HG03066 (cell line): ENCODE measurements around the gene NACA2.
"Not testable (repeated sequence)": the region's sequence is repeated elsewhere in the genome, so short reads cannot be mapped to it uniquely, and the experiment has no call there.

Experiments used
- ATAC-seq: cut with Tn5 transposase; IDR thresholded peaks from one replicate; pipeline ENCODE4 v1.9.1; 2021; ENCODE audit warnings: low read depth; ENCODE audit not compliant: unreplicated experiment

Gene NACA2

DNA sequence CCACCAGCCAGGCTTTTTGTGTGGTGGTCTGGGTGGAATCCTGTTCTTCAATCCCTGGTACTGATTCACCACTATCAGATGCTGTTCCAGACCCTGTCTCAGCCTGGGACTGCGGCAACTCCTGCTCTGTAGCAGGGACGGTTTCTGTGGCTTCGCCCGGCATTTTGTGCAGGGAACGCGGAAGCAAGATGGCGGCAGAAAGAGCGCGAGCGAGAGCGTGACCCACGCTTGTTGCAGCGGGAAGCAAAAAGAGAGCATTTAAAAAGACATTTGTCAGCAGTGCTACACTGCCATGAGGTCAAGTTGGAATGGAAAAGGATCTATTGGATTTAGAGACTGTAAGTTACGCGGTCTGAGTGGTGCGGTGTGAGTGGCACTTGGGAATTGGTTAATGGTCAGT, at the start of gene NACA2:
Gene NACA2 (minus strand): TSS at position 202 of the 400 bp plus-strand sequence. CDS start 39 bp downstream, at position 163.
- ATAC-seq, result no peak

DNA sequence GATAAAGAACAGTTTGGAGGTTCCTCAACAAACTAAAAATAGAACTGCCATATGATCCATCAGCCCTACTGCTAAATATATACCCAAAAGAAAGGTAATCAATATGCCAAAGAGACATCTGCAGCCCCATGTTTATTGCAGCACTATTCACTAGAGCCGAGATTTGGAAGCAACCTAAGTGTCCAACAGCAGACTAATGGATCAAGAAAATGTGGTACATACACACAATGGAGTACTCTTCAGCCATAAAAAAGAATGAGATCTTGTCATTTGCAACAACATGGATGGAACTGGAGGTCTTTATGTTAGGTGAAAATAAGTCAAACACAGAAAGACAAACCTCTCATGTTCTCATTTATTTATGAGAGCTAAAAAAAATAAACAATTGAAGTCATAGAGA, 48.8 kb upstream of the NACA2 start:
- no peak for ATAC-seq

DNA sequence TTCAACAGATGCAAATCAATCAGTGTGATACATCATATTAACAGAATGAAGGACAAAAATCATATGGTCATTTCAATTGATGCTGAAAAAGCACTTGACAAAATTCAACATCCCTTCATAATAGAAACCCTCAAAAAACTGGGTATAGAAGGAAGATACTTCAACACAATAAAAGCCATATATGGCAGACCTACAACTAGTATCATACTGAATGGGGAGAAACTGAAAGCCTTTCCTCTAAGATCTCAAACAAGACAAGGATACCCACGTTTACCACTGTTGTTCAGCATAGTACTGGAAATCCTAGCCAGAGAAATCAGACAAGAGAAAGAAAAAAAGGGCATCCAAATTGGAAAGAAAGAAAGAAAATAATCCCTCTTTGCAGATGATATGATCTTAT, 47.1 kb upstream of the NACA2 start:
- no peak for ATAC-seq

DNA sequence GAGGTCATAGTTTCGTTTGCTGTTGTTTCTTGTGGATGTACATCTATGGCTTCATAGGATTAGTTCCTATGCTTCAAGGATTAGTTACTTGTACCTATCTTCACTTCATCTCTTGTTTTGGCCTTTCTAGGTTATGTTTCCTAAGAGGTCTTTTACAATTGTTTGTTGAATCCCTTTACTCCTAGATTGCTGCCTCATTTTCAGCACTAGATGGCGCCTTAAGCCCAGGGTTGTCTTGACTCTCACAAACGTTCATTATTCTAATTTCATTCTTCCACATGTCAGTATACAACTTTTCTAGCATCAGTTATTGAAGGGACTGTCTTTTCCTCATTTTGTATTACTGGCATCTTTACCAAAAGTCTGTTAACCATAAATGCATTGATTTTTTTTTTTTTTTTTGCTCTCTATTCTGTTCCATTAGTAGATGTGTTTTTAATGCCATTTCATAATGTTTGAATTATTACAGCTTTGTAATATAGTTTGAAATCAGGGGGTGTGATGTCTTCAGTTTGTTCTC, 45.0 kb upstream of the NACA2 start:
- no peak for ATAC-seq

DNA sequence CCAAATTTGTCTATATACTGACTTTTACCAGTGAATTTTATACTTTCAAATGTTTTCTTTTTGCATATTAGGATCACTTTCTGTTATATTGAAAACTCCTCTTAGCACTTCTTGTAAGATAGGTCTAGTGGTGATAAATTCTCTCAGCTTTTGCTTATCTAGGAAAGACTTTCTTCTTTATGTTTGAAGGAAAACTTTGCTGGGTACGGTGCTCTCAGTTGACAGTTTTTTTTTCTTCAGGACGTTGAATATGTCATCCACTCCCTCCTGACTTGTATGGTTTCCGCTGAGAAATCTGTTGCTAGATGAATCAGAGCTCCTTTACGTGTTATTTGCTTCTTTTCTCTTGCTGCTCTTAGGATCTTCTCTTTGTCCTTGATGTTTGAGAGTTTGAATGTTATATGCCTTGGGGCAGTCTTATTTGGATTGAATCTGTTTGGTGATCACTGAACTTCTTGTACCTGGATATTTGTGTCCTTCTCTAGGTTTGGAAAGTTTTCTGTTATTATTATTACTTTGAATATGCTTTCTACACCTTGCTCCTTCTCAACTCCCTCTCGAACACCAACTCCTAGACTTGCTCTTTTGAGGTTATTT, 44.0 kb upstream of the NACA2 start:
- no peak for ATAC-seq

DNA sequence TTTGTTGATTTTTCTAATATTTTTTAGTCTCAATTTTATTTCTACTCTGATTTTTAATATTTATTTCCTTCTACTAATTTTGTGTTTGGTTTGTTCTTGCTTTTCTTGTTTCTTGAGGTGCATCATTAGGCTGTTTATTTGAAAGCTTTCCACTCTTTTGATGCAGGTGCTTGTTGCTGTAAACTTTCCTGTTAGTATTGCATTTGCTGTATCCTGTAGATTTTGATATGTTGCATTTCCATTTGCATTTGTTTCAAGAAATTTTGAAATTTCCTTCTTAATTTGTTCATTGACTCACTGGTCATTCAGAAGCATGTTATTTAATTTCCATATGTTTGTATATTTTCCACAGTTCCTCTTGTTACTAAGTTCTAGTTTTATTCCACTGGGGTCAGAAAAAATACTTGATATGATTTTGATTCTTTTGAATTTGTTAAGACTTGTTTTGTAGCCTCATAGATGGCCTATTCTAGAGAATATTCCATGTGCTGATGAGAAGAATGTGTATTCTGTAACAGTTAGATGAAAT, 43.1 kb upstream of the NACA2 start:
- no peak for ATAC-seq

DNA sequence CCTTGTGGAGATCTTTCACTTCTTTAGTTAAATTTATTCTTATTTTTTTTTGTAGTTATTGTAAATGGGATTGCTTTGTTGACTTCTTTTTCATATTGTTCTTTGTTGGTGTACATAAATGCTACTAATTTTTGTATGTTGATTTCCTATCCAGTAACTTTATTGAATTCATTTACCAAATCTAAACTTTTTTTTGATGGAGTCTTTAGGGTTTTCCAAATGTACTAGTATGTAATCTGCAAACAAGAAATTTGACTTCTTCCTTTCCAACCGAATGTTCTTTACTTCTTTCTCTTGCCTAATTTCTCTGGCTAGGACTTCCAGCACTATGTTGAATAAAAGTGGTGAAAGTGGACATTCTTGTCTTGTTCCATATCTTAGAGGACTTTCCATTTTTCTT, 41.8 kb upstream of the NACA2 start:
- ATAC-seq, result no peak

DNA sequence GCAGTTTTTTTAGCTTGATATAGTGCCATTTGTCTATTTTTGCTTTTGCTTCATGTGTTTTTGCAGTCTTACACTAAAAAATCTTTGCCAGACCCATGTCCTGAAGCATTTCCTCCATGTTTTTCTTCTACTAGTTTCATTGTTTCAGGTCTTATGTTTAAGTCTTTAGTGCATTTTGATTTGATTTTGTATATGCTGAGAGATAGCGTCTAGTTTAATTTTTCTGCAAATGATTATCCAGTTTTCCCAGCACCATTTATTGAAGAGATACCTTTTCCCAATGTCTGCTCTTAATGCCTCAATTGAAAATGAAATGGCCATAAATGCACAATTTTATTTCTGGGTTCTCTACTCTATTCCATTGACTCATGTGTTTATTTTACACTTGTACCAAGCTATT, 40.8 kb upstream of the NACA2 start:
- ATAC-seq, result no peak

DNA sequence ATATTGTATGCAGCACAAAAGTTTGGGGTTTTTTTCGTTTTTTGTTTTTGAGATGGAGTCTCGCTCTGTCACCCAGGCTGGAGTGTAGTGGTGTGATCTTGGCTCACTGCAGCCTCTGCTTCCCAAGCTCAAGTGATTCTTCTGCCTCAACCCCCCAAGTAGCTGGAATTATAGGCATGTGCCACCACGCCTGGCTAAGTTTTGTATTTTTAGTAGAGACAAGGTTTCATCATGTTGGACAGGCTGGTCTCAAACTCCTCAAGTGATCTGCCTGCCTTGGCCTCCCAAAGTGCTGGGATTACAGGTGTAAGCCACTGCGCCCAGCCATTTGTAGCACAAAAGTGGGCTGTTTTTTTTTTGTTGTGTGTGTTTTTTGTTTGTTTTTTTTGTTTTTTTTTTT, 37.1 kb upstream of the NACA2 start:
- ATAC-seq, result not testable (repeated sequence)

DNA sequence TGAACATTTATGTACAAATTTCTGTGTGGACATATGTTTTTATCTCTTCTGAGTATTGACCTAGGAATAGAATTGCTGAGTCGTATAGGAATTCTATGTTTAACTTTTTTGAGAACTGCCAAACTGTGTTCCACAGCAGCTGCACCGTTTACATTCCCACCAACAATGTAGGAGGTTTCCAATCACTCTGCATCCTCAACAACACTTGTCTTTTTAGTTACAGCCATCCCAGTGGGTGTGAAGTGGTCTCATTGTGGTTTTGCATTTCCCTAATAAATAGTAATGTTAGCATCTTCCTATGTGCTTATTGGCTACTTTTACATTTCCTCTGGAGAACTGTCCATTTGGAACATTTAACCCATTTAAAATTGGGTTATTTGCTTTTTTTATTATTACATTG, 36.6 kb upstream of the NACA2 start:
- ATAC-seq, result no peak

DNA sequence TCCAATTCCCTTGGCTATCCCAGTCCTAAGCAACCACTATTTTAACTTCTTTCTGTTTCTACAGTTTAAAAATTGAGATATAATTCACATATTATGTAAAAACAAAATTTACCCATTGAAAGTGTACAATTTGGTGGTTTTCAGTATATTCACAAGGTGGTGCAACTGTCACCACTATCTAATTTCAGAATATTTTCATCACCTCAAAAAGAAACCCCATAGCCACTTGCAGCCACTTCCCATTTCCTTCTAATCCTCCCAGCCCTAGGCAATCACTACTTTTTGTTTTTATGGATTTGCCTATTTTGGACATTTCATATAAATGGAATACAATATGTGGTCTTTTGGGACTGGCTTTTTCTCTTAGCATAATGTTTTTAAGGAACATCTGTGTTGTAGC, 36.1 kb upstream of the NACA2 start:
- no peak for ATAC-seq

DNA sequence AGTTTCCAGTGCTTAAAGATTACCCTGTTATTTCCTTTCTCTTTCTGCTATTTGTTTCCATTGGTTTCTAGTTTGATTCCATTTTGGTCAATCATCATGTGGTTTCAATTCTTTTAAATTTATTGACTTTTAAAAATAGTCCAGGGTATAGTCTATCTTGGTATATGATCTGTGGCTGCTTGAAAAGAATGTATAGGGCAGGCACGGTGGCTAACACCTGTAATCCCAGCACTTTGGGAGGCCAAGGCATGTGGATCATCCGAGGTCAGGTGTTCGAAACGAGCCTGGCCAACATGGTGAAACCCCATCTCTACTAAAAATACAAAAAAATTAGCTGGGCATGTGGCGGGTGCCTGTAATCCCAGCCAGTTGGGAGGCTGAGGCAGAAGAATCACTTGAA, 34.5 kb upstream of the NACA2 start:
- ATAC-seq, result no peak

DNA sequence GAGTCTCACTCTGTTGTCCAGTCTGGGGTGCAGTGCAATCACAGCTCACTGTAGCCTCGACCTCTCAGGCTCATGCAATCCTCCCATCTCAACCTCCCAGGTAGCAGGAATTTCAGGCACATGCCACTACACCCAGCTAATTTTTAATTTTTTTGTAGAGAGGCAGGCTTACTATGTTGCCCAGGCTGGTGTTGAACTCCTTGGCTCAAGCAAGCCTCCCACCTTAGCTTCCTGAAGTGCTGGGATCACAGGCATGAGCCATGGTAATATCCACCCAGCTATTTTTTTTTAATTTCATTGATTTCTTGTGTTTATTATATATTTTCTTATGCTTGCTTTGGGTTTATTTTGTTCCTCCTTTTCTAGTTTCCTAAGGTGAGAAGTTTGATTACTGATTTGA, 33.9 kb upstream of the NACA2 start:
- ATAC-seq, result no peak

DNA sequence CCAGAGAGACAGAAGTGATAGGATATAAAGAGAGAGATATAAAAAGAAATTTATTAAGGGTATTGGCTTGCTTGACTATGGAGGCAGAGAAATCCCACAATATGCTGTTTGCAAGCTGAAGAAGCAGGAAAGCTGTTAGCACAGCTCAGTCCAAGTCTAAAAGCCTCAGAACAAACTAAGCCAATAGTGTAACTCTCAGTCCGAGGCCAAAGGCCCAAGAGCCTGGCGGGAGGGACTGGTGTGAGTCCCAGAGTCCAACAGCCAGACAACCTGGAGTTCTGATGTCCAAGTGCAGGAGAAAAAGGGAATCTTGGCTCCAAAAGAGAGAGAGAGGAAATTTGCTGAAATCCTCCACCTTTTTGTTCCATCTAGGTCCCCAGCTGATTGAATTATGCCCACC, 30.3 kb upstream of the NACA2 start:
- no peak for ATAC-seq

DNA sequence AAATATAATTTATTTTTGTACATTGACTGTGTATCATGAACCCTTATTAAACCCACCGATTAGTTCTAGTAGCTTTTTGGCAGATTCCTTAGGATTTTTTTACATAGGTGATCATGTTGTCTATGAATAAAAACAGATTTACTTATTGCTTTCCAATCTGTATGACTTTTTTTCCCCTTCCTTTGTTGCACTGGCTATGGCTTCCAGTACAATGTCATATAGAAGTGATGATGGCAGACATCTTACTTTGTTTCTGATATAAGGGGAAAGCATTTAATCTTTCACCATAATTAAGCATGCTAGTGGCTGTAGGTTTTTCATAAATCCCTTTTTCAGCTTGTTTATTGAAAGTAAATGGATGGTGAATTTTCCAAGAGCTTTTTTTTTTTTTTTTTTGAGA, 28.9 kb upstream of the NACA2 start:
- no peak for ATAC-seq

DNA sequence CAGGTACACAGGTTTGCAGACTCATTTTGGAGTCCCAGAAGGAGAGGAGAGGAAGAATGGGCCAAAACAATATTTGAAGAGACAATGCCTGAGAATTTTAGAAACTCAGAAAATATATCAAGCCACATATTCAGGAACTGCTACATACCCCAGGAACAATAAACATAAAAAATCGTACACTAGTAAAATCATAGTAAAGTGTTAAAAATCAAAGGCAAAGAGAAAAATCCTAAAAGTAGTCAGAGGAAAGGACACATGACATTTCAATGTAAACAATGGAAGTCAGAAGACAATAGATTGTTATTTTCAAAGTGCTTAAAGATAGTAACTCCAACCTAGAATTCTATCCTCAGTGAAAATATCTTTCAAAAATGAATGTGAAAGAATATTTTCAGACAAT, 28.5 kb upstream of the NACA2 start:
- no peak for ATAC-seq

DNA sequence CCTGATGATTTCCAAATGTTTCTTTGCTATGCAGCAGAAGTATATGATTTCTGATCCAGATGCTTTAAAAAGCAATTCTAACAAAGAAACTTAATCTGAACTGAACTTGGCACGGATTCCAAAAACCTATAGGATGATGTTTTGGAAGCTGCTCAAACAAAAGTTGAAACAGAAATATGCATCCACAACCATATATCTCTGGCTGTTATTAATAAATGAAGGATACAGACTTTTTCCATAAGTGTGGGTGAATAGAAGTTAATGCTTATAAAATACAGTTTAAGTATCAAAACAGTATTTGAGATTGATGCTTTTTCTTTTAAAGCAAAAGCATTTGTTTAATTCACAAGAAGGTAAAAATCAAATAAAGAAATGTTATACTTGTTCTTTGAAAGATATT, 27.9 kb upstream of the NACA2 start:
- no peak for ATAC-seq

DNA sequence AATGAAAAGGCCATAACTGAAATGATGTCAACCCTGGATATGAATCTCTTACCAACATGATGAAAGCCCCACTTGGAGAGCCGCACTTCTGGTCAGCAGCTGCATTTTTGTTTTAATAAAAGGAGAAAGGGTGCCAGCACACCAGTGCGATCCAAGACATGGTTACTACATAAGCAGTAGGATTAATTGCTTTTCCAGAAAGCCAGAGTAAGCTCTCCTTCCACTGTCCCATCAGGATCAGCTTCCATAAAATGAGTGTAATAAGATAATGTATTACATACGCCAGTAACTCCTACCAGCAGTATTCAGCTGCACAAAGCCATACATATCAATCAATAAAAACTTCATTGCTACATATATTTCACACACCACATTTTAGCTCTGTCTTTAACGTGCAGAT, 26.3 kb upstream of the NACA2 start:
- no peak for ATAC-seq

DNA sequence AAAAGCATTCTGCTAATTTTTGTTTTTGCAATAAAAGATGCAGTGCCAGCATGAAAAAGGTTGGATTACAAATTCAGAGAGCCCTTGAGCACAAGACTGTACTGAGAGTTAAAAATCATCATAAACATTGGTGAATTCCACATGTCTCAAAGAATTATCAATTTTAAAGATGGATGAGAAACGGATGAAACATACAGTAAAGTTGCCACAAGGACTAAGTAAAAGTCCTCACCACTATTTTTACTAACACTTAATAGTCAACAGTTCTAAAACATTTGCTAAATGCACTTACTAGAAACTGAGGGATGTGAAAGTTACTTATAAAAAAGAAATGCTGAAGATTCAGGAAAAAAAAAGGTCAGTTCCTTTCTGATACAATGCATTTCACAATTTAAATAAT, 25.8 kb upstream of the NACA2 start:
- no peak for ATAC-seq

DNA sequence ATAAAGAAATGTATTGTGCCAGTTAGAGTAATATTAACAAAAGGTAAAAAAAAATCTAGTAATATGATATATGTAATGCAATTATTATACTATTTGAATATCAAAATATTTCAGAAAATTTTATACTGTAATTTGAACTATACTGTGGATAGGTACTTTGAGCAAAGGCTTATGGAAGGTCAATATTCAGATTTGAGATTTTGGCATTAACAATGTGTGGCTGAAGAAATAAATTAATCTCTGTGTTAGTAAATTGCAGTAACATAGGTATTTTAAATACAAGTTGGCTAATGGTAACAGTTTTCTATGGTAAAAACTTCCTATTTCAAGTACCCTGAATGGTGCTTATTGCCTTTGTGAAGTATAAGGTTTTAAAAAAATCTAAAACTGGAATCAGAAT, 23.2 kb upstream of the NACA2 start:
- no peak for ATAC-seq

DNA sequence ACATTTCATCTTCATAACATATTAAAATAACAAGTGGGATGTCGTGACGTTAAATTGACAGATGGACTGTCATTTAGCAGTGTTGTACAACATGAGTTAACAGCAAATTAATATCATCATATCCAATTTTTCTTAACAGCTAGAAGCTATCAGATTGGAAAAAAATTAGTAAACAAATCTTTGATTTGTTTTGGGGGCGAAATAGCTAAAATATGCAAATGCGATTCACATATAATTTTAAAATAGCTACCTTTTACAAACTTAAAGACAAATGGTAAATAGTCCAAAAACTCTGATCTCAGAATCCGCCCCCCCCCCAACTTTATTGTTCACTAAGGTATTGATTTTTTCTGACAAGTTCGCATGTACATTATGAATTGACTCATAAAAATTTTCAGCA, 20.3 kb upstream of the NACA2 start:
- ATAC-seq, result no peak

DNA sequence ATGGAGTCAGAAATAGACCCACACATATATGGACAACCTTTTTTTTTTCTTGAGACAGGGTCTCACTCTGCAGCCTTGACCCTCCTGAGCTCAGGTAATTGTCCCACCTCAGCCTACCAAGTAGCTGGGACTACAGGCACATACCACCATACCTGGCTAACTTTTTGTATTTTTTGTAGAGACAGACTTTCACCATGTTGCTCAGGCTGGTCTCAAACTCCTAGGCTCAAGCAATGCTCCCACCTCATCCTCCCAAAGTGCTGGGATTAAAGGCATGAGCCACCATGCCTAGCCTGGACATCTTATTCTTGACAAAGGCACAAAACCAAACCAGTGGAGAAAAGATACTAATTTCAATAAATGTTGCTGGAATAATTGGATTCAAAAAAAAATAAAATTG, 14.7 kb upstream of the NACA2 start:
- no peak for ATAC-seq

DNA sequence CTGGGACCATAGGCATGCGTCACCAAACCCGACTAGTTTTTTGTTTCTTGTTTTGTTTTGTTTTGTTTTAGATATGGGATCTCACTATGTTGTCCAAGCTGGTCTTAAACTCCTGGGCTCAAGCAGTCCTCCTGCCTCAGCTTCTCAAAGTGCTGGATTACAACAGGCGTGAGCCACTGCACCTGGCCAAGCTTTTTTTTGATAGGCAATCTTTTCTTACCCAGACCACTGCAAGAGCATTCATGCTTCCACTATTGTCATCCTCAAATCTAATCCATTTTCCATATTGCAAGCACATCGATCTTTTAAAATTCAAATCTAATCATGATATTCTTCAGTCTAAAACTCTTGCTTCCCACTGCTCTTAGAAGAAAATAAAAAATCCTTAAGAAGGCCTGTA, 10.3 kb upstream of the NACA2 start:
- no peak for ATAC-seq
